ENCODE measurements around the gene SORCS2.

GRCh38 chr4:7691982-7692381 is 499.6 kb downstream of the SORCS2 start:
- no peak for TF ChIP-seq MAX (IDR thresholded peaks at IDR 0.05; ENCODE audit: low read depth, low read length)
- TF ChIP-seq CTCF (IDR thresholded peaks at IDR 0.05; ENCODE audit: low read depth, low read length): no peak
- no peak for TF ChIP-seq POLR2A (IDR thresholded peaks at IDR 0.05; ENCODE audit: extremely low read depth, insufficient read length)
